HG02981 (cell line): ENCODE data around the gene PLK4.
"Not testable (repeated sequence)": the region's sequence is repeated elsewhere in the genome, so short reads cannot be mapped to it uniquely, and the experiment has no call there.

Experiments
- ATAC-seq: cut with Tn5 transposase; IDR thresholded peaks from one replicate; pipeline ENCODE4 v1.9.1; 2021; ENCODE audit warnings: mild to moderate bottlenecking, moderate library complexity; ENCODE audit not compliant: unreplicated experiment

Gene PLK4

GRCh38 chr4:127899682-127900081, 19.0 kb downstream of the PLK4 start:
- not testable (repeated sequence) for ATAC-seq

GRCh38 chr4:127905029-127905428, 24.3 kb downstream of the PLK4 start:
- no peak for ATAC-seq

GRCh38 chr4:127916512-127916911, 35.8 kb downstream of the PLK4 start:
- ATAC-seq: no peak

GRCh38 chr4:127917151-127917550, 36.5 kb downstream of the PLK4 start:
- ATAC-seq: no peak

GRCh38 chr4:127920521-127920920, 39.8 kb downstream of the PLK4 start:
- ATAC-seq: no peak

GRCh38 chr4:127922226-127922625, 41.5 kb downstream of the PLK4 start:
- ATAC-seq: no peak

- ATAC-seq: not testable (repeated sequence)
These were observed 45.0 kb downstream of the PLK4 start for GRCh38 chr4:127925720-127926119.

- ATAC-seq: no peak
These were observed 49.5 kb downstream of the PLK4 start for GRCh38 chr4:127930175-127930574.

GRCh38 chr4:127931836-127932235, 51.1 kb downstream of the PLK4 start:
- not testable (repeated sequence) for ATAC-seq

- ATAC-seq: no peak
These were observed 56.3 kb downstream of the PLK4 start for GRCh38 chr4:127936974-127937373.
